Fibroblast of gingiva (primary cell): ENCODE data around the gene DPP10.
"Not testable (repeated sequence)": the region's sequence is repeated elsewhere in the genome, so short reads cannot be mapped to it uniquely, and the experiment has no call there.

Experiments used
- DNase-seq: peaks from one replicate; pipeline ENCODE4 v3.0.0-alpha.2; 2011; ENCODE audit warnings: low read depth

DPP10 gene

GRCh38 chr2:114442510-114442909 lies at the start of gene DPP10:
TSS of gene DPP10 (plus strand) at chr2:114442641.
- DNase-seq, result no peak

DNA sequence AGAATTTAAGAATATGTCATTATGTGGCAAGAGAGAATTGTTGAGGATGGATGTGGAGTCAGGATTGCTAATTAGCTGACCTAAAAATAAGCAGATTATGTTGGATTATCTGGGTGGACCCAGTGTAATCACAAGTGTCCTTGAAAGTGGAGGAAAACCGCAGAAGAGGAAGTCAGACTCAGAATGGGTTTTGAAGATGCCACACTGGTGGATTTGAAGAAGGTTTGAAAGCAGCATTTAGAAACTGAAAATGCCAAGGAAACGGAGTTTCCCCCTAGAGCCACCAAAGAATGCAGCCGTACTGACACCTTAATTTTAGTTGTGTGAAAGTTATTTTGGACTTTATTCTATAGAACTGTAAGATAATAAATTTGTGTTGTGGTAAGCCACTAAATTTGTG lies 41.6 kb upstream of the DPP10 start:
- DNase-seq, result no peak

- no peak for DNase-seq
These were observed 37.0 kb upstream of the DPP10 start for GRCh38 chr2:114405247-114406116.

GRCh38 chr2:114406347-114406746 lies 36.1 kb upstream of the DPP10 start:
- DNase-seq, result no peak

DNA sequence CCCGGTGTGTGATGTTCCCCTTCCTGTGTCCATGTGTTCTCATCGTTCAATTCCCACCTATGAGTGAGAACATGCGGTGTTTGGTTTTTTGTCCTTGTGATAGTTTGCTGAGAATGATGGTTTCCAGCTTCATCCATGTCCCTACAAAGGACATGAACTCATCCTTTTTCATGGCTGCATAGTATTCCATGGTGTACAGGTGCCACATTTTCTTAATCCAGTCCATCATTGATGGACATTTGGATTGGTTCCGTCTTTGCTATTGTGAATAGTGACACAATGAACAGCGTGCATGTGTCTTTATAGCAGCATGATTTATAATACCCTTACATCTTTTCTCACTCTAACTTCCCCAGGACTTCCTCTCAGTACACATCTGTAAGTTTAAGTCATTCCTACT lies 35.1 kb upstream of the DPP10 start:
- DNase-seq, result not testable (repeated sequence)

- DNase-seq, result no peak
These were observed 20.7 kb upstream of the DPP10 start for GRCh38 chr2:114421781-114422180.

DNA sequence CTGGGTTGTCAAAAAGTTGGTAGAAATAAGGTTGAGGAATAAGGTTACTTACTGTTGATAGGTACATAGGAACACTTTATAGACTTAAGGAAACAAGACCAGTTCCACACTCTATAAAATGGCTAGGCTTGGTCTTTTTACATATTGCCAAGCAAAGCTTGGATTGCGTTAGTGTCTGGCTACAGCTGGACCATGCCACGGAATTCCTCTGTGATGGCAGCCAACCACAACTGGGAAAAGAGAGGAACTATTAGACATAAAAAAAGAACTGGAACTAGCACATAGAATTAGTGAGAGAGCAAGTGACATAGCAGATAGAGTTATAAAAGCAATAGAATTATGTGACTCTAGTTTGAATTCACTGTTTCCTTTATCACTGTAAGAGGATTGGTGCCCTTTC lies 17.7 kb upstream of the DPP10 start:
- DNase-seq, result no peak

- no peak for DNase-seq
These were observed 15.7 kb upstream of the DPP10 start for GRCh38 chr2:114426756-114427155.

DNA sequence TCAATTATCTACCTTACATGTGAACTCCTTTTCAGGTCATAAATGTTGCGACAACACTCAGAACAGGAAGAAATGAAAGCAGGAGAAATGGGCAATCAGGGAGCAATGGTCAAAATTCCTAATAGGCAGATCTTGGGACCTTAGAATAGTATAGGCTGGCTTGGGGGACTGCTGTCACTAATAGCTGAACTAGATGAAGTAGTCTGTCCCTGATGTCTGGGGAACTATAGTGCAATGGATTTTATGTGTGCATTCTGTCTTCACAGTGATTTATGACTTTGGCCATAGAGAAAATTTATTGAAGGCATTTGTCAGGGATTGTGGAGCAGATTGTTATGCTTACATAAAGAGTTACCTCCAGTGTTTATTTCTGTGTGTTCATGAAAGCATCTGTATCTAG lies 6.1 kb upstream of the DPP10 start:
- DNase-seq, result no peak

DNA sequence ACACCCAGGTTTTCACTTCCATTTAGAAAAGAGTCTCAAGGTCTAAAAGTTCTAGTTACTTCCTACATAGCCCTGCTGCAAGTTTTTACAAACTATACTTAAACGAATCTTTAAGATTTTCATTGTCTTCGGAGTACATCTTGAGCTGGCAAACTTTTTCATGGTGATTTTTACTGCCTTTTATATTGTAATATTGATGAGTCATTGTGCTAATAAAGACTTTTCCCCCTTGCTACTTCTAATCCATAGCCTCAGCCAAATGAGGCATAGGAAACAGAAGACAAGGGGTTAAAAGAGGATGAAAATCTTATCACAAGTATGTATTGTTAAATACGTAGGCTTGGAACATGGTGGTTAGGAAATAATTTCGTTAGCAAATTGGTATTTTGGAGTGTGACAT lies 4.1 kb downstream of the DPP10 start:
- no peak for DNase-seq

- DNase-seq, result no peak
These were observed 8.2 kb downstream of the DPP10 start for GRCh38 chr2:114450639-114451038.

GRCh38 chr2:114456566-114456965 lies 14.1 kb downstream of the DPP10 start:
- no peak for DNase-seq

DNA sequence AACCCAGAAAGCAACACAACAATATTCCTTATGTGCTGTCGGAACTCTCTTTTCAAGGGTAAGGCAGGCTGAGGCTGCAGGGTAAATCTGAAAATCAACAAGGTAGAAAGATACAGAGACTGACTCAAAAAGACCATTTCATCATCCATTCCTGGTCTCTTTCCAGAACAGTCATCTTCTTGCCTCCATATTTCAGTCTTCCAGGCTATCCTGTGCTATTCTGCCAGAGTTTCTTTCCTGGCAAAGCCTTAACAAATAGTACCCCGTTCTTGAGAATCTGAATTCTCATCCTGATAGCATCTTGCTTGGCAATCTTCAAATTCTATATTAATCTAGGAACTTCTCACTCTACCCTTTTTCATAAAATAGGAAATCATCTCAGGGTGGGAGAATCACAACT lies 15.5 kb downstream of the DPP10 start:
- no peak for DNase-seq

DNA sequence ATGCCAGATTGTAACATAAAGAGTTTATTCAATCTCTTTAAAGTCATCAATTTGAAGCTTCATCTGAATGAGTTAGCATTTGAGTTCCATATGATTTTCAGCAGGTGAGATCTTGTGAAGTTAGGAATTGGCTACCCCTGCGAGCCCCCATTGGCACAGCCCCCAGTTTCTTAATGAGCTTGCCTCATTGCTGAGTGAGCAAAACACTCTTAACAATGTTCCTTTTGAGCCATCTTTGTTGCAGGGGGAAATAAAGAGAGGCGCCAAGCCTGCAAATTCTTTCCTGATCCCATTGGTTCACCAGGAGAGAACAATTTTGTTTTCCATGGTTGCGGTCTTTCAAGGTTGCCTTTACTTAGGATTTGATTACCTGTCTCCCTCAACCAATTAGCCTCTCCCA lies 18.7 kb downstream of the DPP10 start:
- DNase-seq, result no peak

- no peak for DNase-seq
These were observed 22.7 kb downstream of the DPP10 start for GRCh38 chr2:114464961-114465706.

DNA sequence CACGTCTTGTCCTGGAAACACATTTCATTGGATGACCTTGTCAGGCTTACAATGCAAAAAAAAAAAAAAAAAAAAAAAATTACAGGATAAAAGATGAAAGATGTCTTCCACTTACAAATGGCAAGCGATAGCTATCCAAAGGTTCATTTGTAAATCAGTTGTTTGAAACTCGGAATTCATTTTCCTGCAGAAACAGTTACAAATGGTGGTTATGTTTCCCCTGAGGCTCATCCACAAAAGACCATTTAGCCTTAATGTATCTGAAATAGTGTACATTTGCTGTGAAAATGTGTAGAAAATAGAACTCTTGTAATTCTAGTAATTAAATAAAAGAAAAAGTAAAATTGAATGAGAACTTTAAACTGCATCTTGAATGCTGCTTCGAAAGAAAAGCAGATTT lies 25.9 kb downstream of the DPP10 start:
- DNase-seq, result no peak

DNA sequence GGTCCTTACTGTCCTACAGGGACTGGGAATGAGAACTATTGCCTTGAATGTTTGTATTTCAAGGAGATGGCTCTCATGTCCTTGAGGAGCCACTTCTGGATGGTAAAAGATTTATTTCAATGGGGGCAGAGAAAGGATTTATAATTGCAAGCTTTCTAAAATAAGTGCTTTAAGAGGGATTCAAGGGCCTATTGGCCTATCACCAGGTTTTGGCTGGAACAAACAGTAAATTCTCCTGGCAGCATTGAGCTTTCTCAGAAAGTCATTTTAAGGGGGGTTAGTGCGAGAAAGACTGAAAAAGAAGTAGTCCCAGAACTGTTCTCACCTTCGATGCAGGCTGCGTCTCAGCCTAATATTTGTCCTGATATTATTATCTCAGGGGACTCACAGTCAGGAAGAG lies 29.8 kb downstream of the DPP10 start:
- no peak for DNase-seq

GRCh38 chr2:114472726-114473125 lies 30.3 kb downstream of the DPP10 start:
- no peak for DNase-seq

GRCh38 chr2:114488841-114489530 lies 46.5 kb downstream of the DPP10 start:
- DNase-seq, result no peak

DNA sequence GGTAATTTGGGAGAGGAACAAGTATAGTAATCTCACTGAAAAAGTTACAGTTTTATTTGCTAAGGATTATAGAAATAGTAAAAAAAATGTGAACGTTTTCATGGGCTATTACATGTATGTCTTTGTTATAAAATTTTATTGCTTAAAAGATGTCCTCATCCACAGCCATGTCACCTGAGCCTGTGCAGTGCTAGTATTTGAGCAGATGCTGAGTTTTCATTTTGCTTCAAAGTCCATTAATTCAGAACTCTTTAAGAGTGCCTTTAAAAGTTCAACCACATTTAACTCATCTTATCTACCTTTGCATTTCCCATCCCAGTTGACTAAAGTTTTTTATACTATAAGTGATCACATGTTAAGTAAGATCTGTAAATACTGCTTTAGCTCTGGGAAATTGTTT lies 52.6 kb downstream of the DPP10 start:
- DNase-seq, result no peak

GRCh38 chr2:114496959-114497358 lies 54.5 kb downstream of the DPP10 start:
- no peak for DNase-seq

DNA sequence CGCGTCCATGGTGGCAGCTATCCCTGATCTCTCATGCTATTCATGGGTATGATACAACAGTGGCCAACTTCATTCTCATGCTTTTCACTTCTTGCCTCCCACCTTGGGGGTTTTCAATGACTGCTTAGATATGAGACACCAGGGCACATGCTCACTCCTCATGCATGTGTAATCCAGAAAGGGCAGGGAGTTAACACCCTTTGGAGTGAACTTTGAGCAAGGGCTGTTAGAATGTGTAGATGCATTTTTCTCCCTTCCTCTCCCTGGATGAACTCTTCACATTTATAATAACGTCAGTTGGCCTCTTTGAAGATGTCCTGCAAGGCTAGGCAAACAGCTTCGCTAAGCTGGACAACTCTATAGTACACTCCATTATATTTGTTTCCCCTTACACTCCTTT lies 56.7 kb downstream of the DPP10 start:
- DNase-seq, result no peak

GRCh38 chr2:114507744-114508143 lies 65.3 kb downstream of the DPP10 start:
- no peak for DNase-seq
